Measurements from ENCODE around the gene ABCA2. TPM values are rescaled to one million over a fixed set of nuclear protein-coding genes. Genes with fewer than 3 reads are reported as not detected.

Gene ABCA2
- total and polyA plus RNA-seq, 9 of the 15 experiments (the other 6 are each of a cell fraction or from before 2014, with no cell fraction given): 0.69 to 16.3 (median 6.1) TPM; not detected in 2

DNA sequence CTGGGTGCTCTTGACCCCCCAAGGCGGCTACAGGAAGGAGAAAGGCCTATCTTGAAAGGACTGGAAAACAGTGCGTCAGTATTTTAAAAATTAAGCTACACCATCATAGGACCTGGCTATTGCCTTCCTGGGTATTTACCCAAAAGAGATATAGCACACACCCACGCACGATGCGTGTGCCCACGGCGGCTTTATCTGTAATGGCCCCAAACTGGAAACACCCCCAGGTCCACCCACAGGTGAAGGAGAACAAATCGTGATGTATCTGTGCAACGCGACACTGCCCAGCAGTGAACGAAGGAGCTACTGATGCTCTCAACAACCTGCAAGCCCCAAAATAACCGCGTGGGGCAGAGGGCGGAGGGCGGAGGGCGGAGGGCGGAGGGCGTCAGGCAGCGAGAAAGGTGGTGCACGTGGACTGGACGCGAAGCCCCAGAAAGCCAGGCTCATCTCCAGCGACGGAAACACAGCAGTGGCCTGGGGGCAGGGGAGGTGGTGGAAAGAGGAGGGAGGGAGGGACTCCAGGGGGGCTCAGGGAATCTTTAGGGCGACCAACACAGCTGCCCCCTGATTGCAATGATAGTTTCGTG, 63.1 kb downstream of the ABCA2 start (continued):
- 0 out of 2 replicates have a peak, but pooled peaks have one; percentile 1 for TF ChIP-seq ZNF407 (IDR thresholded peaks at IDR 0.05; ENCODE audit: low read depth)
